Liver (tissue), 9 donors: ENCODE results near the gene CARMIL3. TPM values are rescaled to one million over a fixed set of nuclear protein-coding genes. Genes with fewer than 3 reads are reported as not detected.
"Not testable (repeated sequence)": the region's sequence is repeated elsewhere in the genome, so short reads cannot be mapped to it uniquely, and the experiment has no call there.

Source experiments
- DNase-seq: peaks from one replicate; pipeline ENCODE4 v3.0.0-alpha.2; 2017; ENCODE audit warnings: low spot score
- H3K27ac ChIP-seq, 2 donors: one replicate each; pipeline ENCODE4 v1.7.0; 2013; ENCODE audit warnings: inconsistent platforms in 2 of 2, low read length in 2 of 2, control low read depth in 1 of 2, low read depth in 1 of 2, mild to moderate bottlenecking in 1 of 2
- H3K27me3 ChIP-seq, 4 donors: one replicate each; pipeline versions ENCODE4 v1.6.1 to v1.7.0; 2013; ENCODE audit warnings: low read length in 3 of 4, inconsistent platforms in 1 of 4, mild to moderate bottlenecking in 1 of 4, moderate library complexity in 1 of 4; ENCODE audit not compliant: control insufficient read depth in 4 of 4, insufficient read depth in 4 of 4
- H3K36me3 ChIP-seq, 4 donors: one replicate each; pipeline versions ENCODE4 v1.6.1 to v1.7.0; 2013; ENCODE audit warnings: low read length in 3 of 4, mild to moderate bottlenecking in 3 of 4, low read depth in 1 of 4, moderate library complexity in 1 of 4; ENCODE audit not compliant: control insufficient read depth in 4 of 4, insufficient read depth in 3 of 4
- H3K4me1 ChIP-seq, 4 donors: one replicate each; pipeline versions ENCODE4 v1.6.1 to v1.7.0; 2013; ENCODE audit warnings: low read length in 3 of 4, mild to moderate bottlenecking in 3 of 4, moderate library complexity in 1 of 4; ENCODE audit not compliant: control insufficient read depth in 4 of 4, insufficient read depth in 4 of 4
- H3K4me3 ChIP-seq, 3 donors: one replicate each; pipeline versions ENCODE4 v1.6.1 to v1.7.0; 2013; ENCODE audit warnings: low read length in 3 of 3, control low read depth in 1 of 3, low read depth in 1 of 3, mild to moderate bottlenecking in 1 of 3
- H3K9ac ChIP-seq, 2 donors: one replicate each; pipeline ENCODE4 v1.7.0; 2013; ENCODE audit warnings: low read length in 2 of 2, mild to moderate bottlenecking in 2 of 2, moderate library complexity in 2 of 2, control low read depth in 1 of 2, low read depth in 1 of 2
- H3K9me3 ChIP-seq, 4 donors: one replicate each; pipeline versions ENCODE4 v1.6.1 to v1.7.0; 2013; ENCODE audit warnings: low read length in 3 of 4; ENCODE audit not compliant: control insufficient read depth in 4 of 4
- ATF3 ChIP-seq: IDR thresholded peaks from 2 replicates; pipeline ENCODE4 v1.6.1; 2016; ENCODE audit warnings: antibody characterized with exemption
- FOXA1 ChIP-seq: IDR thresholded peaks from 2 replicates; pipeline ENCODE4 v1.6.1; 2016; ENCODE audit warnings: antibody characterized with exemption
- FOXA2 ChIP-seq: IDR thresholded peaks from 2 replicates; pipeline ENCODE4 v1.6.1; 2016; ENCODE audit warnings: antibody characterized with exemption
- GABPA ChIP-seq, 2 donors: IDR thresholded peaks in 1 of 2; conservative IDR thresholded peaks in 1 of 2; 2 replicates each; pipeline ENCODE4 v1.6.1; 2016; ENCODE audit warnings: antibody characterized with exemption in 2 of 2, mild to moderate bottlenecking in 1 of 2, moderate library complexity in 1 of 2
- HNF4G ChIP-seq: IDR thresholded peaks from 2 replicates; pipeline ENCODE4 v1.6.1; 2016; ENCODE audit warnings: antibody characterized with exemption
- JUND ChIP-seq, 2 donors: IDR thresholded peaks; 2 replicates each; pipeline ENCODE4 v1.6.1; 2016; ENCODE audit warnings: antibody characterized with exemption in 2 of 2
- NR2F2 ChIP-seq: IDR thresholded peaks from 2 replicates; pipeline ENCODE4 v1.6.1; 2016; ENCODE audit warnings: antibody characterized with exemption
- RAD21 ChIP-seq, 2 donors: IDR thresholded peaks; 2 replicates each; pipeline ENCODE4 v1.6.1; 2016; ENCODE audit warnings: antibody characterized with exemption in 2 of 2, mild to moderate bottlenecking in 2 of 2
- REST ChIP-seq: IDR thresholded peaks from 2 replicates; pipeline ENCODE4 v1.6.1; 2016; ENCODE audit warnings: antibody characterized with exemption, mild to moderate bottlenecking
- SP1 ChIP-seq: IDR thresholded peaks from 2 replicates; pipeline ENCODE4 v1.6.1; 2018; ENCODE audit warnings: antibody characterized with exemption, mild to moderate bottlenecking
- YY1 ChIP-seq: IDR thresholded peaks from 2 replicates; pipeline ENCODE4 v1.6.1; 2016; ENCODE audit warnings: antibody characterized with exemption, mild to moderate bottlenecking
- ZBTB33 ChIP-seq: IDR thresholded peaks from 2 replicates; pipeline ENCODE4 v1.6.1; 2016; ENCODE audit warnings: antibody characterized with exemption
- whole genome bisulfite sequencing: extraction: QIAGEN DNeasy Blood & Tissue Kit; methylation state at CpG from one replicate; pipeline ENCODE4 v1.1.7; 2013; 5-methylcytosine and 5-hydroxymethylcytosine counted together
- polyA plus RNA-seq, 2 donors: library from polyadenylated mRNA; stranded (reverse) in 1 of 2; unstranded in 1 of 2; fragments of 200-250 nt in 1 of 2; fragments of >200 nt in 1 of 2; fragmentation: Nextera tagmentation in 1 of 2; extraction: Ambion mirVana in 1 of 2; gene quantifications; one replicate each; pipeline versions ENCODE4 v1.2.1 to v1.2.3, GENCODE V29; 2013 to 2015
- total RNA-seq, 2 donors: library from RNA; depleted of rRNA; stranded (reverse); fragments of >200 nt; gene quantifications; one replicate each; pipeline ENCODE4 v1.2.3, GENCODE V29; 2014
- TF ChIP-seq, protein P1 (sequence below): IDR thresholded peaks from 2 replicates; pipeline ENCODE4 v1.6.1; 2016; ENCODE audit warnings: antibody characterized with exemption
- donor health status: healthy.
- donor health status: healthy.
- donor health status: healthy.
- donor health status: healthy.
- donor health status: healthy.

Gene CARMIL3
- total and polyA plus RNA-seq, 4 donors, result 0.05 to 0.17 (median 0.17) TPM

DNA sequence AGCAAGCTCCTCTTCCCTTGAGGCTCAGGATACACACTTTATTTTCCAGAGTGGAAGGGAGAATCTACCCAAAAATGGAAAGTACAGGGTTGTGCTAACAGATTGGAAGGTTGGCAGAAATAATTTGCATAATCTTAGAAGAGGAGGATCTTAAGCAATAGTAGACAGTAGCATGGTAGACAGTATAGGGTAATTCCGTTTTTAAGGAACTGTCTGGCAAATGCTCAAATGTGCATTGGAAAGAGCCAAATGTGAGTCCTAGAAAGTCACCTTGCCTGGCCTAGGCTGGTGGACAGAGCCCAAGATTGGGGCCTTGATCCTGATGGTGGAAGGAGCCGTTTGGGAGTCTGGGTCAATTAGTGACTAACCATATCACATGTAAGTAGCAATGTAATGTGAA lies 13.1 kb upstream of the CARMIL3 start:
- Histone ChIP-seq H3K9ac (no peak overlapping the region), H3K27me3 (no peaks in the 10 kb centered on the region), H3K36me3 (no peaks in the 10 kb centered on the region), H3K27ac (no peak overlapping the region), H3K9me3 (no peaks in the 10 kb centered on the region), H3K4me1 (peaks cover 4 to 12% (median 8%) of the 10 kb centered on the region in 4 donors), H3K4me3 (no peak overlapping the region)
- TF ChIP-seq NR2F2 (no peak), HNF4G (no peak), FOXA2 (no peak), JUND (IDR thresholded peaks at IDR 0.05) (no peak), FOXA1 (no peak)
- DNase-seq, result no peak
- 90% methylated on average over 2 of the region's 2 CpGs for WGBS

- H3K36me3 ChIP-seq, result no peaks in the 10 kb centered on the region
- DNase-seq, result no peak
- TF ChIP-seq ZBTB33 (no peak), NR2F2 (no peak), GABPA (IDR thresholded peaks at IDR 0.05 in 1 of 2, conservative IDR thresholded peaks at IDR 0.05 in 1 of 2) (no peak), YY1 (no peak), RAD21 (IDR thresholded peaks at IDR 0.05) (no peak), FOXA1 (no peak), REST (no peak), JUND (IDR thresholded peaks at IDR 0.05) (no peak), SP1 (no peak), ATF3 (no peak)
- TF ChIP-seq, protein P1, sequence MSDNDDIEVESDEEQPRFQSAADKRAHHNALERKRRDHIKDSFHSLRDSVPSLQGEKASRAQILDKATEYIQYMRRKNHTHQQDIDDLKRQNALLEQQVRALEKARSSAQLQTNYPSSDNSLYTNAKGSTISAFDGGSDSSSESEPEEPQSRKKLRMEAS, result no peak
- 47% methylated on average over 2 of the region's 2 CpGs for WGBS
- no peaks in the 10 kb centered on the region for H3K9me3 ChIP-seq
- H3K27ac ChIP-seq, result no peak overlapping the region
- peaks cover 4 to 9% (median 7%) of the 10 kb centered on the region in 4 donors for H3K4me1 ChIP-seq
- H3K9ac ChIP-seq, result no peak overlapping the region
- no peaks in the 10 kb centered on the region for H3K27me3 ChIP-seq
- no peak overlapping the region for H3K4me3 ChIP-seq
Measured at GRCh38 chr14:24040692-24041091, 11.1 kb upstream of the CARMIL3 start.

- H3K27me3 ChIP-seq, result no peaks in the 10 kb centered on the region
- DNase-seq, result no peak
- H3K27ac ChIP-seq, result no peak overlapping the region
- no peak overlapping the region for H3K9ac ChIP-seq
- no peaks in the 10 kb centered on the region for H3K36me3 ChIP-seq
- 64% methylated on average over 5 of the region's 5 CpGs for WGBS
- TF ChIP-seq GABPA (IDR thresholded peaks at IDR 0.05 in 1 of 2, conservative IDR thresholded peaks at IDR 0.05 in 1 of 2), result no peak
- H3K4me3 ChIP-seq, result no peak overlapping the region
- no peaks in the 10 kb centered on the region for H3K9me3 ChIP-seq
- H3K4me1 ChIP-seq, result peaks cover 0 to under 1% (median 0%) of the 10 kb centered on the region in 4 donors
Measured at GRCh38 chr14:24042746-24043145, 9.1 kb upstream of the CARMIL3 start.

DNA sequence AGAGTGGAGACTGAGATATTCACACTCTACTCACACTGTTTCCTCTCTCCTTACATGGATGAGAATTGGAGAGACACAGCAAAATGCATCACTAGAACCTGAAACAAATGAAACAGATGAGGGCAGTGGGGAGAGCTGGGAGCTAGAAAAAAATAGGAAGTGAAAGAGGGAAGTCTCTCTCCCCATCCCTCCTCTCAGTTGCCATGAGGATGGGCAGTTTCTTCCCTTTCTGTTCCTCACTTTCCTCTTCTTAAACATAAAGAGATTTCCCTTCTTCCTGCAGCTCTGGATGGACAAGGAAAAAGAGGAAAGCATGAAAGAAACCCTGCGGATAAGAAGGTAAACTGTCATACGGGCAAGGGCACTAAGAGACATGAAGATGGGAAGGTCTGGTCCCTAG lies 2.8 kb upstream of the CARMIL3 start:
- WGBS, result 78% methylated on average over 2 of the region's 2 CpGs
- not testable (repeated sequence) for H3K36me3 ChIP-seq, H3K27me3 ChIP-seq, H3K9me3 ChIP-seq, H3K9ac ChIP-seq, H3K4me3 ChIP-seq, DNase-seq, H3K27ac ChIP-seq
- peaks cover 7 to 18% (median 10%) of the 10 kb centered on the region in 4 donors for H3K4me1 ChIP-seq

DNA sequence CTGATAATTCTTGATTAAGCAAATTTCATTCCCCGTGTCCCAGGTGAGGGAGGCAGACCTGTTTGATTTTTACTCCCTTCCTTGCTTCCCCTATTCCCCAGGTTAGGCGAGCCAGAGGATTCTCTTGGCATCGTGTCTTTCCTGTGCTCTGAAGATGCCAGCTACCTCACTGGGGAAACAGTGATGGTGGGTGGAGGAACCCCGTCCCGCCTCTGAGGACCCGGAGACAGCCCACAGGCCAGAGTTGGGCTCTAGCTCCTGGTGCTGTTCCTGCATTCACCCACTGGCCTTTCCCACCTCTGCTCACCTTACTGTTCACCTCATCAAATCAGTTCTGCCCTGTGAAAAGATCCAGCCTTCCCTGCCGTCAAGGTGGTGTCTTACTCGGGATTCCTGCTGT lies 1.1 kb upstream of the CARMIL3 start:
- WGBS, result 87% methylated on average over 8 of the region's 8 CpGs

More for the DNA sequence above, 1.1 kb upstream of the CARMIL3 start:
- not testable (repeated sequence) for H3K9me3 ChIP-seq, H3K27me3 ChIP-seq, H3K27ac ChIP-seq, H3K4me3 ChIP-seq, H3K36me3 ChIP-seq, H3K9ac ChIP-seq, DNase-seq
- H3K4me1 ChIP-seq, result peaks cover 7 to 18% (median 10%) of the 10 kb centered on the region in 4 donors
